Activated CD8-positive, alpha-beta memory T cell treated with anti-CD3 and anti-CD28 coated beads for 24 hours (primary cell): ENCODE data around the gene SYNGR2.

Experiments used
- DNase-seq: peaks from one replicate; pipeline ENCODE4 v3.0.0-alpha.2; 2020

The SYNGR2 gene, protein sequence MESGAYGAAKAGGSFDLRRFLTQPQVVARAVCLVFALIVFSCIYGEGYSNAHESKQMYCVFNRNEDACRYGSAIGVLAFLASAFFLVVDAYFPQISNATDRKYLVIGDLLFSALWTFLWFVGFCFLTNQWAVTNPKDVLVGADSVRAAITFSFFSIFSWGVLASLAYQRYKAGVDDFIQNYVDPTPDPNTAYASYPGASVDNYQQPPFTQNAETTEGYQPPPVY

DNA sequence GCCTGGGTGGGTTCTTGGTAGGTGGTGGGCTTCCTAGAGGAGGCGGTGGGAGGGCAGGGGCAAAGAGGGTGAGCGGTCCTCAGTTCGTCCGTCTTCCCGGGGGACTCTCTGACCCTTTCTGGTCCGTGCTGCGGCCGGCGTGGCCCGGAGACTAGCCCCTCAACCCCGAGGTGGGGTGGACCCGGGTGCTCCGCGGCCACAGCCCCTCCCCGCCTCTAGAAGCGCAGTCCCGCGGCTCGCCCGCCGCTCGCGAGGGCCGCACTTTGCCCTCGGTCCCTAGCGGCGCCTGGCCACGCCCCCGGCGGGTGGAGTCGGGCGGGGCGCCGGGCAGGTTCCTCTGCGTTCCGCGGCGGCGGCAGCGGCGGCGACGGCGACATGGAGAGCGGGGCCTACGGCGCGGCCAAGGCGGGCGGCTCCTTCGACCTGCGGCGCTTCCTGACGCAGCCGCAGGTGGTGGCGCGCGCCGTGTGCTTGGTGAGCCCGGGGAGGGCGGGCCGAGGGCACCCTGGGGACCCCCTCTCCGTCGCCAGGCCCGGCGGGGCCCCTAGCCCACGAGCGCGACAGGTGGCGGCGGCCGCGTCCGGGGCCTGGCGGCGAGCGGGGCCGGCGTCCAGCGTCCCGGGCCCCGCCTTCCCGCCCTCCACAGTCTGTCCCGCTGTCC lies at the start of gene SYNGR2:
Gene SYNGR2, plus strand, starts transcription at position 340 of the 661 bp plus-strand sequence. Its CDS starts 36 bp downstream, at position 376.
- peak; percentile 93 for DNase-seq

DNA sequence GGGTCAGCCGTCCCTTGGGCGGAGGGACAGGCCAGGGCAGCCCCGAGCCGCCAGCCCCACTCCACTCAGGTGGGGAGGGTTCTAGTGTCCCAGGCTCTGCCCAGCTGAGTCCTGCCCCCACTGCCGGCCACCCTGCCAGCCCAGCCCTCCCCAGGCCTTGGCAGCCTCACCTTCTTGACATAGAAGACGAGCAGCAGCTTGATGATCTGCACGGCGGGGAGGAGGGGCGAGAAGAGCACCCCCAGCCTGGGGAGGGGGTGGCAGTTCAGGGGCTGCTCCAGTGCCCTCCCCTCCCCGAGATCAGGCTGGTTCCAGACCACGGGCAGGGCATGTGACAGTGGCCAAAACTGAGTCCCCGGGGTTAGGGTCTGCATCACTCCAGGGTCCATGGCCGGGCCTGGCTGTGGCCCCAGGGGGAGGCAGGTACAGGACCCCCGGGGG lies 49.6 kb upstream of the SYNGR2 start:
- DNase-seq: no peak

DNA sequence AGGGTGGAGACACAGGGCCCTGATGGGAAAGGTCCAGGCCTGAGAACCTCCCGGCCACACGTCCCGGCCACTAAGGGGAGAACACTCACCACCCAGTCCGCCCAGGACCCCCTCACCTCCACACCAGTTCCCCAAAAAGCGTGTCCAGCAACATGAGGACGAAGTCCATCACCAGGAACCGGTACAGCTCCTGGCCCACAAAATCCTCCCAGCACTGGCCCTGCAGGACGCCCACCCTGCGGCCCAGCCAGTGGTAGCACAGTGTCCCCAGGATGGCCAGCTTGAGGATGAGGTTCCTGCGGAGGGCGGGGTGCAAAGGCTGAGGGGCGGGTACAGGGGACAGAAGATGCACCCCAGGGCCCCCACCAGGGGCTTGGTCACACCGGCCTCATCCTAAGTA lies 47.8 kb upstream of the SYNGR2 start:
- DNase-seq: no peak

DNA sequence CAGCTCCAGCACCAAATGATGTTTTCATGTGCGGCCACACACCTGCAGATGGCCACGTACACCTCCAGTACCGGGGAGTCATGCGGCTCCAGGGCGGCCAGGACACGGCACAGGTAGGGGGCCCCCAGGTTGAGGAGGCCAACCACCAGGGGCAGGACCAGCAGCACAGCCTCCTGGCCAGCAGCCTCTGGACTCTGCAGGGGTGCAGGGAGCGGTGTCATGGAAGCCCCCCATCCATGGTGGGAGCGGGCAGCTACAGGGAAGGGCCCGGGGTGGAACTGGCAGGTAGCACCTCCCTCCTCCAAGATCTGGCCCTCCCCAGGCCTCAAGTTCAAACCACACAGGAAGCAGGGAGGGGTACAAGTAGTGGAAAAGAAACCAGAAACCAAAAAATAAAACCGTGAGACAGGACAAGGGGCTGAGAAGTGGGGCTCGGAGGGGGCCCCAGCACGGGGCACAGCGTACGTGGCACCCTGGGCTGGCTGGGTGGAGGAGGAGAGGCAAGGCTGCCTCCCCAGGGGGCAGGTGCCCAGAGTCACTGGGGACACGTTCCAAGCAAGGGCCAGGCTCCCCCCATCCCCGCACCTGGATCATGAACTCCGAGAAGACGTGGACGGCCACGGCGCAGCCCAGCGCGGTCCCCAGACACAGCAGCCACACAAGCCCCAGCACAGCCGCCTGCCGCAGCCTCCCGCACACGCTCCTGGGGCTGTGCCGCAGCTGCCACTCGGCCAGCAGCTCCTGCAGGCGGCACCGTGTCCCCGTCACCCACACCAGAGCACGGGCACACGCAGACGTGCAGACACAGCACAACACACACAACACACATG lies 47.2 kb upstream of the SYNGR2 start:
- DNase-seq: no peak

DNA sequence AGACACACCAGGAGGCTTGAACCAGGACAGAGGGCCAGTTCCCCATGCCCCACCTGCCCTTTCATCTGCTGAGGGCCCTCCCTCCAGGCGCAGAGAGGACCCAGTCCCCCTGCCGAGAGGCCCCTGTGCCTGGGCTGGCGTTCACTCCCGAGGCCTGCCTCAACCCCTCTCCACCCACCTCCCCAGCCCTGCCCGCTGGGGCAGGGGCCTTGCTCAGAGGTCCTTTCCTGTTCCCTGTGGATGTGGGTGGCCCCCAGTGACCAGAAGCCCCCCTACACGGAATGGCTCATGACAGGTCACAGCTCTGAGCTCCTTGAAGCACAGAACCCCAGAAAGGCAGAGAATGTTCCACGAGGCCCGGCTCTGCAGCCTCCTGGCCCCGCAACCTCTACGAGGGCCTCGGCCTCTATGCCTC lies 46.6 kb upstream of the SYNGR2 start:
- DNase-seq: peak; percentile 82

DNA sequence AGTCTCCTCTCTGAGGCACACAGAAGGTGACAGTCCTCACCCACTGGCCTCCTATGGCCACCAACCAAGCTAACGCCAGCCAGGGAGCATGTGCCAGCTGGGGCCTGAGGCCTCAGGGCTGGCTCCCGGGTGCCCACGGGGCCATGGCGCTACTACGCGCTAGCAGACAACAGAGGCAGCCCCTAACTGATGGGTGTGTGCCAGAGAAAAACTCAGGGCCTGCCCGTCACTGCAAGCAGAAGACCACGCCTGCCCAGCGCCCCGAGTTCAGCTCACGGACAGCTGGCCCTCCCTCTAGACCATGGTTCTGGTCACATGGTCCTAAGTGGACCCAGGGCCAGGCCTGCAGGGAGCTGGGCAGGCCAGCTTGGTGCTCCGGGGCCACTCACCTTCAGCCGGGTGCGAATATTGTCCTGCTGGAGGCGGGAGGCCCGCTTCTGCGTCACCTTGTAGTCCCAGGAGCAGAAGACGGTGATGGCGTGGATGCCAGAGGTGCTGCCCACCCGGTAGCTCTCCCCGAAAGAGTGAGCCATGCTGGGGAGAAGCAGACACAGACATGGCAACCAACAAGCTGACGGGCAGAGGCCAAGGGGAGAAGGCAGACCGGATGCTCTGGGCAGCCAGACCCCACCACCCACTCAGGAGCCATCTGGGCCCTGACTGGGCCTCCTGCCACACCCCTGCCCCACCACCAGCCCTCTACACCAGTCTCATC lies 46.0 kb upstream of the SYNGR2 start:
- DNase-seq: no peak

DNA sequence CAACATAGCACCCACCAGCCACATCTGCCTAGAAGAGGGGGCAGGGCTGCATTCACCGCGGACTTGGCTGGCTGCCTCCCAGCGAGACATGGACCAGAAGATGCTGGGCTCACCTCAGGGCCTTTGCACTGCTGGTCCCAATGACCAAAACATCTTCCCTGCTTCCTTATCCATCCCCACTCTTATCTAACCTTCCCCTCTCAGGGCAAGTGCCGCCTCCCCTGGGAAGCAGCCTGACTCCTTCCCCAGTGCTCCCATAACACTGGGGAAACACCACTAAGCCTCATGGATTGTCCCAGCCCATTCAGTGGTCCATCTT lies 45.5 kb upstream of the SYNGR2 start:
- DNase-seq: peak; percentile 66

DNA sequence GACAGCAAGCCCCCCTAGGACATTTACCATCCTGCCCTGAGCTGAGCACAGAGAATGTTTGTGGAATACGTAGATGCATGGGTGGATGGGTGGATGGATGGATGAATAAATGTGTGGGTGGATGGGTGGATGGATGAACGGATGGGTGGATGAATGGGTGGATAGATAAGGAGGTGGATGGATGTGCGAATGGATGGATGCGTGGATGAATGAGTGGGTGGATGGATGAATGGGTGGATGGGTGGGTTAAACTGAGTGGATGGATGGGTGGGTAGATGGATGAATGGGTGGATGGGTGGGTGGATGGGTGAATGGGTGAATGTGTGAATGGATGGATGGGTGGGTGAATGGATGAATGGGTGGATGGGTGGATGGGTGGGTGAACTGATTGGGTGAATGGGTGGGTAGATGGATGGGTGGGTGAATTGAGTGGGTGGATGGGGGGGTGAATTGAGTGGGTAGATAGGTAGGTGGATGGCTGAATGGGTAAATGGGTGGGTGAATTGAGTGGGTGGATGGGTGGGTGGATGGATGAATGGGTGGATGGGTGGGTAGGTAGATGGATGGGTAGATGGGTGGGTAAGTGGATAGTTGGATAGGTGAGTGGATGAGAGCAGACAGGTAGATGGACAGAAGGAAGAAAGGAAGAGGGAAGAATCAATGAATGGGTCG lies 45.0 kb upstream of the SYNGR2 start:
- DNase-seq: no peak

DNA sequence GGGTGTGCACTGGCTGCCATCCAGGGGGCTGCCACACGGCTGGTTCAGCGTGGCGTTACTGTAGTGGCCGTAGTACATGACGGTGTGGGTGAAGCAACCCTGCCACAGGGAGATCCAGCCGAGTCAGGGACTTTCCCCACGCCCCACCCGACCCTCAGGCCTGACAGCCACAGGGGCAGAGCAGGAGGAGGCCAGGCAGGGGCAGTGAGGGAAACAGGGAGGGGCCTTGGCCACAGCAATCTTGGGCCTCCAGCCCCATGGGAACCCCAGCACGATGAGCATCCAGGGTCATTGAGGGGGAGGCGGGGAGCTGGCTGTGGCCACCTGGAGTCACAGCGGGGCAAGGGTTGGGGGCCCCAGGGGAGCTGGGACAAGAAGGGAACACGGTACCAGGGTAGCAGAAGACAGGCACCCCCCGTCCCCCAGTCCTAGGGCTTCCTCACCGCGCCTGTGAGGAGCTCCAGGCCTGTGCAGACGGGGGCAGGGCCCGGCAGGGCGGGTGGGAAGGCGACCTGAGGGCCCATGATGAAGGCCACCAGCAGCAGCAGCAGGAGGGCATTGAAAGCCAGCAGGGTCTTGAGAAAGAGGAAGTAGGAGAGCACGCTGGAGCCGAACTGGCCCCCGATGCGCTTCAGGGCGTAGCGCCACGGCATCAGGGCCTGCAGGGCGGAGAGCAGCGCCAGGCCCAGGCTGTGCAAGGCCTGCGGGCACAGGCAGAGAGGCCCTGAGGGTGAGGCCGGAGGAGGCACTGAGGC lies 44.1 kb upstream of the SYNGR2 start:
- peak; percentile 75 for DNase-seq

DNA sequence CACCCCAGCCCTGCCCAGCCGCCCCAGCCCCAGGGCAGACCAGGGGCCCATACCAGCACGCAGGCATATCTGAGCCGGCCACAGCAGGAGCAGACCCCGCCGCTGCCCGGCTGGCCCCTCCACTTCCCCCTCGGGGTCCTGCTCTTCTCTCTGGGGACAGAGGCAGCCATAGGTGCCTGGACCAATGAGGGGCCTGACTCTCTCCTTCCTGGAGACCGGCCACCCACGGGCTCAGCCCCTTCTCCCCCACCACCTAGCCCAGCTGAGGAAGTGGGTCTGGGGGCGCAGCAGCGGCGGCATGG lies 43.6 kb upstream of the SYNGR2 start:
- DNase-seq: no peak

DNA sequence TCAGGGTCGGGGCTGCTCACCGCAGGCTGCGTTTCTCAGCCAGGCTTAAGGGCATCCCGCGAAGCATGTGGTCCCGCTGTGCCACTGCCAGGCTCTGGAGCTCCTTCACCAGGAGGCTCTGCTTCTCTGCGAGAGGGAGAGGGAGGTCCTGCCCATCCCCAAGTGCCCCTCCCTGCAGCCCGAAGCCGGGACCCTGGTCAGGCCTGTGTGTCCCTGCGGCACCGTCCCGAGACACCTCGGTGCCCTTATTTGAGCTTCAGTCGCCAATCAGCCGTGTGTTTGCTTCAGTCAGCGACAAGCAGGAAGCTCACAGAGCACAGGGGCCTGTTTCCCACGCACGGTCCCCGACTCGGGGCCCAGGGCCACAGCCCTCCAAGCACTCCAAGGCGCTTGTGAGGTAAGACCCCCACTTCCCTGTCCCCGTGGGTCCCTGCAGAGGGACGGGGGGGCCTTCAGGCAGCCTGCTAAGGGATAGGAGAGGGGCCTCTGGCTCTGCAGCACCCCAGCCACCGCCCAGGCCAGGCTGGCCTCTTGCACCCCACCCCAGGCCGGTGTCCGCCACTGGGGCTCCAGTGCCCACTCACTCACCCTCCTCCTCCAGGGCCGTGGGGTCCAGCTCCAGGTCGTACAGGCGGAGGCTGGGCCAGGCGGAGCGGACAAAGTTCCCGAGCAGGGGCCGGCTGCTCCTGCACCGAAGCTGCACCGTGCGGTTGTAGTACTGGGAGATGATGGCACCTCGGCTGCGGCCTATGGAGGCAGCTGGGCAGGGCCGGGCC lies 43.1 kb upstream of the SYNGR2 start:
- peak; percentile 86 for DNase-seq

DNA sequence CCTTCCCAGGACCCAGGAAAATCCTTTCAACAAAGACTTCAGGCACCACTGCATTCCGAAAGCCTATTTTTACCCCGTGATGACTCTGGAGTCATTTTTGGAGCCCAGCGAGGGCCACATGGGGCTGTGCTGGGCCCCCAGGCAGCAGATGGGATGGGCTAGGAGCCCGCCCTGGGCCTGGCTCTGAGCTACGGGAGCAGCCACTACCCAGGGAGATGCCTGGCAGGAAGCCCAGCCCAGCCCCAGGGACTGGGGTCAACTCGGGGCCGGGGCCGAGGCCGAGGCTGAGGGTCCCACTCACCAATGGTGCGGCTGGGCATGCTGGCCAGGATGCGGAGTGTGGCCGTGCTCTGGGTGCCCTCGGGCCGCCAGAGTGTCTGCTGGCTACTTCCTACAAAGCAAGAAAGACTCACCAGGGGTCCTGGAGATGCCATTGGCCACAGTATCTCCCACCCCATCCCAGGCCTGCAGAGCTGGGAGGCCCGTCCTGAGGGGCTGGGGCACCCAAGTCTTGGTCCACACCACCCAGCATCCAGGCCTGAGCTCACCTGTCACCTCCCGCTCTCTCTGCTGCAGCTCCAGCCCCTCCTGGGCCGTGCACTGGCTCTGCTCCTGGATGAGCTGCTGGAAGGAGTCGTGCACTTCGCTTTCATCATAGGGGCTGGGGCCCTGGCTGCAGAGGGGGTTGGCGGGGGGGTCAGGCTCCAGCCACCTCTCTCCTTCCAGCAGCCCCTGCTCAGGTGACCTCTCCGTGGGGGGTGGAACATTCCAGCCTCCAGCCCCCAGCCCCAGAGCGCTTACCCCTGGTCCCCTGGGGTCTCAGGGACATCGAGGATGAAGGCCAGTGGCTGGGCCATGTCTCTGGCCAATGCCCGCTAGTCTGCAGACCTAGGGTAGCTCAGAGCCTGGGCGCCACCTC lies 42.1 kb upstream of the SYNGR2 start:
- no peak for DNase-seq

DNA sequence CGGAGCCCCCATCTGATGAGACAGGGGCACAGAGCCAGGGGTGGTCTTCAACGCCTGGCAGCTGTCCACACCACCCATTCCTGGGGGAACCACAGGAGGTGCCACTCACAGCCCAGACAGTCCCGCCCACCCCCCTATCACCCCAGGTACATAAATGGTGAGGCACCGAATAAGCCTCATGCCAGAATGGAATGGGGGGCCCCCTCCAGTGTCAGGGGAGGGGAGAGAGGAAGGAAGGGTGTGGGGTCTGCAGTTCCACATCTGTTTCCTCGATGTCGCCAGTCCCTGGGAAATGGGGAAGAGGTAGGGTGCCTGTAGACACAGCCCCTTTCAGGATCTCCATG lies 41.5 kb upstream of the SYNGR2 start:
- DNase-seq: no peak

DNA sequence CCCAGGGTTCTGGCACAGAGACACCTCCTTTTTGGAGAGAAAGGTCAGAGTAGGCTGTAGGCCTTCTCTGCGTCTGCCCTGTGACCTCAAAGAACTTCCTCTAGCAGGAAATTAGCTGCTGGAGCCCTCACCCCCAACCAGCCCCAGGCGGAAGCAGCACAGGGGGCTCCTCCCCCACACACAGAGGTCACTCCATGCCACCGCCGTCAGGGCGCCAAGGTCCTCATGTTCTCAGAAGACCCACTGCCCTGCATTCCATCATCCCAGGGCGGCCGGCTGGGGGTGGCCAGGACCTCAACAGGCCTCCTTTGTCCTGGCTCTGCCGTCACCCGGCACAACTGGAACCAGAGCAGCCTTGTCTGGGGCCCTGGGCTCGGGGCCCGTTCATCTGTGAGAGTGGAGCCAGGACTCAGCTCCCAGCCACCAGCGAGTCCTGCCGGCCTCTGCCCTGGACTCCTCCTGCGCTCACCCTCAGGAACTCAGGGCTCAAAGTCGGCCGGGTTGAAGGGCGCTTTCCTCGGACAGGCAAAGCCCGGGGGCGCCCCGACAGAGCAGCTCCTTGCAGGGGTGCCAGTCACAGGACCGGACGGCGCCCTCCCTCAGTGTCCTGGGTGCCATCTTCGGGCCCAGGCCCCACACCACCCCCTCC lies 41.0 kb upstream of the SYNGR2 start:
- peak; percentile 85 for DNase-seq

DNA sequence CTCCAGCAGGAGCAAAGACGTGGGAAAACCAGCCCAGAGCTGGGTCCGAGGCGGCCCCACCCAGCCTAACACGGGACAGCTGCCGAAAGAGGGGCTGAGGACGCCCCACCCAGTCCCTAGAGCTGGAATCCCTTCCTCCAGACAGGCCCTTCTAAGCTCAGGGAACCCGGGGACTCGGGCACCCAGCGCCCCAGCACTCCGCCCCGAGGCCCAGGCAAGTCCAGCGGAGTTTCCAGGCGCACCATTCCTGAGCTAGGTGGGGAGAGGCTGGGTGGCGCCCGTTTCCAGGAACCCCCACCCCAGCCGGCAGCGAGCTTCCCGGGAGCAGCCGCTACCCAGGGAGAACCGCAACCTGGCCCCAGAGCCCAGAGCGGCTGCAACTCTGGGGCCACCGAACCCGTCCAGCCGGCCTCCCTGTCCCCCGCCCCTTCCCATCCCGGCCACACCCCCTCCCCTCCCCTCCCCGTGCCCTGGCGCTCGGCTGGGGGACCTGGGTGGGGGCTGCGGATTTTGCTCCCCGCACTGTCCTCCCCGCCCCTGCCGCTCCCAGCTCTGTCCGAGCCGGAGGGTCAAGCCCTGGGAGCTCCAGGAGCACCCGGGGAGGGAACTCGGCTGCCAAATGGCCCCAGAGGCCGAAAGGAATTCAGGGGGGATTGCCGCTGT lies 40.4 kb upstream of the SYNGR2 start:
- peak; percentile 75 for DNase-seq

DNA sequence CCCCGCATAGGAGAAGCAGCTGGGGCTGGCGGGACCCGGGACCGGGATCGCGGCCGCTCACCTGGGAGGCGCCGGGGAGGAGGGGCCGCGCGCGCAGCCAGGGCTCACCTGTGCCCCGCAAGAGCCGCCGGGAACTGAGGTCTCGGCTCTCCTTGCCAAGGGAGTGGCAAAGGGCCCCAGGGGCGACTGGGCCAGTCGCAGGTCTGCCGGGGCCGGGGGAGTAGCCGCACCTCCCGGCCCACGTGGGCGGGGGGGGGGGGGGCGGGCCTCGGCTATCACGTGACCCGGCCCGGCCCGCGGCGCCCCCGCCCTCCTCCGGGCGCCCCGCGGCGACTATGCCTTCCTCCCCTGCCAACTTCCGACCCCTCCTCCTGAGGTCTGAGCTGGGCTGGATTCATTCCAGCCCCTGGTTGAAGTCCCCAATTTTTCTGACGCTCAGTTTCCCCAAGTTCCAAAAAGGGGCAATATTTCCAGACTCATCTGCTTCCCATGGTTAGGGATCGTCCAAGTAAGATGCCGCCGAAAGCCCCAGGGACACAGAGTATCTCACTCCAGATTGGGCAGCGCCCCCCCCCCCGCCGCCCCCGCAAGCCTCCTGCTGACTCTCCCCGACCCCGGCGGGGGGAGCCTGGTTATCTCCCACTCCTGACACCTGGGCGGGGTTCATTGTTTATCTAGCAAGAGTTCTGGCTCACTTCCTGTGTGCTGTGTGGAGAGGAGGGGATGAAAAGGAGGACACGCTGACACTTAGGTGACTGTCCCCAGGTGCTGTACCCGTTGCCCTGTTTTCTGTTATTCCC lies 39.6 kb upstream of the SYNGR2 start, which contains the start of gene TMC6:
Gene TMC6, minus strand, starts transcription at position 205 of the 800 bp plus-strand sequence. CDS start 1,923 bp downstream, outside the sequence.
- peak; percentile 83 for DNase-seq

DNA sequence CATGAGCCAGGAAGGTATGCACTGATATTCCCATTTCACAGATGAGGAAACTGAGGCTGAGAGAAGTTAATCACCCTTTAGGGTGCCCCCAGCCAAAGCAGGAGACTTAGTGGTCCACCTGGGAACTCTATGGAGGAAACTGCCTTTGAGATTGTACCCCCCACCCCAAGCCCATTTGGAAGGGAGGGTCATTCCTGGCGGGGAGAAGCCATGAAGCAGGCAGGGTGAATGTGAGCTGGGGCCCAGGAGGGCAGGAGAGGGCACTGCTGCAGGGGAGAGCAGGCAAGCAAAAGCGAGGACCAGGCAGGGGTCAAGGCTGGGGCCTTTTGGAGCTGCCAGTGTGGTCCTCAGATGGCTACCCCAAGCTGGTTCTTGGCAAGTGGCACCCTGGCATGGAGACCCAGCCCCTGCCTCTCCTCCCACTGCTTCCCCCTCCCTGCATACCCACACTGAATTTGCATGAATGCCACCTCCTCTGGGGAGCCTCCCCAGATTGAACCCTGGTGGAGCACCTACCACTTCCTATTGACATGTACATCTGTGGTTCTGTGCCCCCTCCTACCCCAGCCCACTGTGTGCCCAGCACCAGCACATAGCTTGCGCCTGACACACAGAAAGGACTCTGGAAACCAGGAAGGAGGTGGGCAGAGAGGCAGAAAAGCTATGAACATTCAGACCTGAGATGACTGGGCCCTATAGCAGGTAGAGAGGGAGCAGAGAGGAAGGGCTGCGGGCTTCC lies 38.9 kb upstream of the SYNGR2 start:
- DNase-seq: peak; percentile 67

DNA sequence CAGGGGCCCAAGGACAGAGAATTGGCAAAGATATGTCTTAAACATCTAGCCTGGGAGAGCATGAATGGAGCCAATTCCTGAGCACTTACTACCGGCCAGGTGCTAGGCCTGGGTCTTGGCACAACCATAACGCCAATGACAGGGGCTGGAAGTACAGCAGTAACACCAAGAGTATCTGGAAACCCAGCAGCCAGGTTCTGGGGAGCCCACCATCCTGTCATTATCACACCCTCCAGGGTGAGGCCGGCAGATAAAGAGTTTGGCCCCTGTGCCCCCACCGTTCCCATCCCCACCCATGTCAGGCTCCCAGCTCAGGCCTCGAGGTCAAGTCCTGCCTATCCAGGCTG lies 38.3 kb upstream of the SYNGR2 start:
- no peak for DNase-seq
